Astrocyte (in vitro differentiated cells and primary cell): ENCODE measurements around the gene CXCR4. TPM values are rescaled to one million over a fixed set of nuclear protein-coding genes. Genes with fewer than 3 reads are reported as not detected.

Experiments
- DNase-seq: peaks from one replicate; pipeline ENCODE4 v3.0.0-alpha.2; 2010; ENCODE audit warnings: low read depth
- FAIRE-seq: peaks from 2 replicates; lab custom pipeline; 2011; peaks lifted over from hg19 to GRCh38; lab: Jason Lieb, UNC
- H2AFZ ChIP-seq: 2 replicates; pipeline ENCODE4 v1.6.0; 2012; ENCODE audit warnings: low read depth, low read length, inconsistent platforms
- H3K27ac ChIP-seq: 2 replicates; pipeline ENCODE4 v1.5.1; 2011; ENCODE audit warnings: low read depth, low read length, inconsistent platforms
- H3K27me3 ChIP-seq: 2 replicates; pipeline ENCODE4 v1.6.0; 2011; ENCODE audit warnings: low read length, inconsistent platforms; ENCODE audit not compliant: insufficient read depth
- H3K36me3 ChIP-seq: 2 replicates; pipeline ENCODE4 v1.5.1; 2011; ENCODE audit warnings: low read length, inconsistent platforms; ENCODE audit not compliant: insufficient read depth
- H3K4me1 ChIP-seq: 2 replicates; pipeline ENCODE4 v1.5.1; 2011; ENCODE audit warnings: low read length, inconsistent platforms; ENCODE audit not compliant: insufficient read depth
- H3K4me2 ChIP-seq: 2 replicates; pipeline ENCODE4 v1.6.0; 2012; ENCODE audit warnings: low read length, inconsistent platforms
- H3K4me3 ChIP-seq: 2 replicates; pipeline ENCODE4 v1.5.1; 2011; ENCODE audit warnings: low read depth, mild to moderate bottlenecking, low read length, inconsistent platforms; ENCODE audit not compliant: insufficient read depth
- H3K79me2 ChIP-seq: 2 replicates; pipeline ENCODE4 v1.6.0; 2012; ENCODE audit warnings: mild to moderate bottlenecking, low read length, inconsistent platforms; ENCODE audit not compliant: insufficient read depth
- H3K9ac ChIP-seq: 2 replicates; pipeline ENCODE4 v1.6.0; 2012; ENCODE audit warnings: mild to moderate bottlenecking, low read length, inconsistent platforms
- H3K9me3 ChIP-seq: 2 replicates; pipeline ENCODE4 v1.5.1; 2012; ENCODE audit warnings: low read depth, mild to moderate bottlenecking, low read length, inconsistent platforms; ENCODE audit not compliant: insufficient read depth
- H4K20me1 ChIP-seq: 2 replicates; pipeline ENCODE4 v1.6.0; 2012; ENCODE audit warnings: low read length, inconsistent platforms; ENCODE audit not compliant: insufficient read depth
- H3K27ac Mint-ChIP-seq: one replicate; pipeline ENCODE4 v1.8.0; 2021; ENCODE audit warnings: mild to moderate bottlenecking, mixed read lengths; ENCODE audit not compliant: unreplicated experiment
- H3K27me3 Mint-ChIP-seq: one replicate; pipeline ENCODE4 v1.8.0; 2021; ENCODE audit warnings: low read depth, mixed read lengths; ENCODE audit not compliant: unreplicated experiment
- H3K36me3 Mint-ChIP-seq: one replicate; pipeline ENCODE4 v1.8.0; 2021; ENCODE audit warnings: low read depth, mixed read lengths; ENCODE audit not compliant: unreplicated experiment
- H3K4me1 Mint-ChIP-seq: one replicate; pipeline ENCODE4 v1.8.0; 2021; ENCODE audit warnings: low read depth, mixed read lengths; ENCODE audit not compliant: unreplicated experiment
- H3K4me3 Mint-ChIP-seq: one replicate; pipeline ENCODE4 v1.8.0; 2021; ENCODE audit warnings: mild to moderate bottlenecking, moderate library complexity, mixed read lengths; ENCODE audit not compliant: unreplicated experiment
- H3K9me3 Mint-ChIP-seq: one replicate; pipeline ENCODE4 v1.8.0; 2021; ENCODE audit warnings: mild to moderate bottlenecking, mixed read lengths; ENCODE audit not compliant: unreplicated experiment
- EZH2 ChIP-seq: IDR thresholded peaks from 2 replicates; pipeline ENCODE4 v1.6.1; 2012; ENCODE audit warnings: mild to moderate bottlenecking, low read length, inconsistent platforms; ENCODE audit not compliant: insufficient read depth
- total RNA-seq: library from RNA; stranded (reverse); gene quantifications from 2 replicates; pipeline ENCODE4 v1.2.1, GENCODE V29; 2021
- TF ChIP-seq, protein P1 (sequence below): IDR thresholded peaks from 2 replicates; pipeline ENCODE4 v1.5.1; 2011; ENCODE audit warnings: low read depth, mild to moderate bottlenecking, inconsistent platforms, low read length, moderate library complexity; ENCODE audit not compliant: insufficient read depth

The CXCR4 gene
- total RNA-seq, 1 donor from 2014 or later, result 4.1 TPM

- Histone ChIP-seq H3K4me2 (no peak overlapping the region), H2AFZ (no peak overlapping the region), H3K79me2 (no peaks in the 10 kb centered on the region), H3K36me3 (no peaks in the 10 kb centered on the region), H3K27me3 (no peaks in the 10 kb centered on the region), H3K9ac (no peak overlapping the region), H4K20me1 (no peaks in the 10 kb centered on the region), H3K4me3 (no peak overlapping the region), H3K27ac (no peak overlapping the region), H3K4me1 (no peaks in the 10 kb centered on the region), H3K9me3 (no peaks in the 10 kb centered on the region)
- H3K36me3 Mint-ChIP-seq, result no peaks in the 10 kb centered on the region
- TF ChIP-seq EZH2, result no peak
- TF ChIP-seq, protein P1, sequence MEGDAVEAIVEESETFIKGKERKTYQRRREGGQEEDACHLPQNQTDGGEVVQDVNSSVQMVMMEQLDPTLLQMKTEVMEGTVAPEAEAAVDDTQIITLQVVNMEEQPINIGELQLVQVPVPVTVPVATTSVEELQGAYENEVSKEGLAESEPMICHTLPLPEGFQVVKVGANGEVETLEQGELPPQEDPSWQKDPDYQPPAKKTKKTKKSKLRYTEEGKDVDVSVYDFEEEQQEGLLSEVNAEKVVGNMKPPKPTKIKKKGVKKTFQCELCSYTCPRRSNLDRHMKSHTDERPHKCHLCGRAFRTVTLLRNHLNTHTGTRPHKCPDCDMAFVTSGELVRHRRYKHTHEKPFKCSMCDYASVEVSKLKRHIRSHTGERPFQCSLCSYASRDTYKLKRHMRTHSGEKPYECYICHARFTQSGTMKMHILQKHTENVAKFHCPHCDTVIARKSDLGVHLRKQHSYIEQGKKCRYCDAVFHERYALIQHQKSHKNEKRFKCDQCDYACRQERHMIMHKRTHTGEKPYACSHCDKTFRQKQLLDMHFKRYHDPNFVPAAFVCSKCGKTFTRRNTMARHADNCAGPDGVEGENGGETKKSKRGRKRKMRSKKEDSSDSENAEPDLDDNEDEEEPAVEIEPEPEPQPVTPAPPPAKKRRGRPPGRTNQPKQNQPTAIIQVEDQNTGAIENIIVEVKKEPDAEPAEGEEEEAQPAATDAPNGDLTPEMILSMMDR, result no peak
- H3K27ac Mint-ChIP-seq, result no peak overlapping the region
- peaks cover 5% of the 10 kb centered on the region for H3K9me3 Mint-ChIP-seq
- no peak for DNase-seq
- no peak overlapping the region for H3K4me3 Mint-ChIP-seq
- H3K4me1 Mint-ChIP-seq, result peaks cover 2% of the 10 kb centered on the region
- peaks cover 3% of the 10 kb centered on the region for H3K27me3 Mint-ChIP-seq
- no peak for FAIRE-seq
Measured at GRCh38 chr2:136086253-136087016, 31.5 kb downstream of the CXCR4 start.

GRCh38 chr2:136085453-136086209 lies 32.3 kb downstream of the CXCR4 start:
- no peak overlapping the region for H3K27ac Mint-ChIP-seq
- H3K9ac ChIP-seq, result no peak overlapping the region
- TF ChIP-seq, protein P1, result no peak
- no peak for TF ChIP-seq EZH2
- H3K4me2 ChIP-seq, result no peak overlapping the region
- peaks cover 5% of the 10 kb centered on the region for H3K9me3 Mint-ChIP-seq
- no peaks in the 10 kb centered on the region for H3K36me3 ChIP-seq
- H3K4me3 Mint-ChIP-seq, result no peak overlapping the region
- H3K27me3 ChIP-seq, result no peaks in the 10 kb centered on the region
- no peaks in the 10 kb centered on the region for H3K9me3 ChIP-seq
- H3K79me2 ChIP-seq, result no peaks in the 10 kb centered on the region
- H4K20me1 ChIP-seq, result no peaks in the 10 kb centered on the region
- H3K36me3 Mint-ChIP-seq, result no peaks in the 10 kb centered on the region
- peaks cover 2% of the 10 kb centered on the region for H3K4me1 Mint-ChIP-seq
- no peak overlapping the region for H2AFZ ChIP-seq
- H3K27me3 Mint-ChIP-seq, result peaks cover 3% of the 10 kb centered on the region
- FAIRE-seq, result no peak
- DNase-seq, result no peak
- no peak overlapping the region for H3K4me3 ChIP-seq
- no peak overlapping the region for H3K27ac ChIP-seq
- H3K4me1 ChIP-seq, result no peaks in the 10 kb centered on the region
